UCSD-AML1 (cell line): ENCODE measurements around the gene ACOXL.

Experiments
- DNase-seq: peaks from one replicate; lab custom pipeline; 2025; ENCODE audit not compliant: unreplicated experiment; lab: John Stamatoyannopoulos, UW

ACOXL gene

GRCh38 chr2:110819711-110820110 is 87.3 kb downstream of the ACOXL start:
- no peak for DNase-seq

DNA sequence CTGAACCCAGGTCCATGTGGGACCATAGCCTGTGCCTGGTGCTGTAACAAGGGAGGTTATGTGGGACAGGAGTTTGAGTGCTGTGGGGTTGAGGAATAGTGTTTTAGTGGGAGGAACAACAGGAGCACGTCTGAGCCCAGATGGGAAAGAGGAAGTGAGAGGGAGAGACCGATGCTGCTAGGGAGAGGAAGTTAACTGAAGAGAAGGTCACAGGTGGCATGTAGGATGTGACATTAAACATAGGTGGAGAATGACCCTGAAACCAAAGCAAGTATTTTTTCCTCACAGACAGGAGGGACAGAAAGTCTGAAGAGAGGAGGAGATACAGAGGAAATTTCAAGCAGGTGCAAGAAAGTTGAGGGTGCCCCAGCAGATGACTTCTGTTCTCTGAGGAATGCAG is 87.8 kb downstream of the ACOXL start:
- DNase-seq = no peak

GRCh38 chr2:110823165-110823564 is 90.8 kb downstream of the ACOXL start:
- no peak for DNase-seq

DNA sequence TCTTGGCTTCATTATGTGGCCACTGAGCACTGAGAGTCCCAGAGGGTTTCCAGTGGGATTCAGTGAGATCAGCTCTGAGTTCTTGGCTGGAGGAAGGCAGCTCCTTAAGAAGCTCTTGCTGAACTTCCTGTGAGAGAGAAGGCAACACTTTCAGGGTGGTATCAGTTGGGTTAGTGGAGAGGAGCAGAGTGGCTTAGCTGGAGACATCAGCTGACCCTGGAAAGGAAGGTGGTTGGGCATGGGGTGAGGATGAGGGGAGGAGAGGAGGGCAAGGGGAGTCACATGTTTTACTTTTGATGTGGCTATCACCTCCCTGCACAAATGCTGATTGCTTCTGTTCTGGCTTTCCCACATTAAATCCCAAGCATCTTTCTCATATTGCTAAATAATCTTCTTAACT is 95.1 kb downstream of the ACOXL start:
- no peak for DNase-seq

DNA sequence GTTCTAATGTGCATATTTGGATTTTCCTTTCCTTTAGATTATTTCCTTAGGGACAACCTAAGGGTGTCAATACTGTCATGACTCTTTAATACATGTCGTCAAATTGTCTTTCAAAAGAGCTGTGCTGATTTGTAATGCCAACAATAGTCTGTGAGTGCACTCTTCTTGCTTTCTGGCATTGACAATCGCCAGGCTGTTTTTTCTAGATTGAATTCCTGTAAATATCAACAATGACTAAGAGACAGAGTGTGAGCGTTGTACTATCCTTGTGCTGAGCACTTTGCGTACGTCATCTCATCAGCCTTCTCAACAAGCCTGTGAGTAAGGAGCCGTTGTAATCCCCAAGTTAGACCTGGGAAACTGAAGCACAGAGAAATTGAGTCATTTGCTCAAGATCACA is 96.0 kb downstream of the ACOXL start:
- no peak for DNase-seq

DNA sequence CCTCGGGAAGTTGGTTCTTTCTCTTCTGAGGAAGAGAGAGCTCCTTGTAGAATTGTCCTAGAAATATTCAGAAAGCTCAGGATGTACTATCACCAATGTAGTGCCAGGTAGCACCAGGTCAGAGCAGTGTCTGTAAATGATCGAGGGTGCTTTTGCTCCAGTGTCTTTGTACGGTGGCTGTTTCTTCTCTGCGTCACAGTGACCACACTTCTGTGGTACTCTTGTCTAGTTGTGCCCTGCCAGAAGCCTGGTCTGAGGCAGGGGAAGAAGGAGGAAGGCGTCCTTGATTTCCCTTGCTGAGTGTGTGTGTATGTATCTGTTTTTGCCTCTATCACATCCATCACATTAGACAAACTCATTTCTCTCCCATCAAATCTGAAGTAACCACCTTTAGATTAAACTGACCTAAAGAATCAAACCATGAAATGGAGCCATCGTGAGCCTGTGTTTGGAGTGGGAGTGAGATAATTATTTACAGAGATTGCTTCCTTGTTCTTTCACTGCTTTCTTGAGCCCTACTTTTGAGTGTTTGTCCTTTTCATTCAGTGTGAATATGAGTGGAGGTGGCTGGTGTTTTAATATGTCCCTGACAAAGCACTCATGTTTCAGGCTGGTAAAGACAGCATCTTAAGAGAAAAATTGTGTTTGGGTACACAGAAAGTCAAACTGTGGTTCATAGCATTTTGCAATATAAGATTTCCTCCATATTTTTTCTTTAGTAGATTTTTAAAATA is 97.2 kb downstream of the ACOXL start:
- DNase-seq = no peak

- DNase-seq = no peak
Measured at GRCh38 chr2:110832740-110833139, 100.4 kb downstream of the ACOXL start.

GRCh38 chr2:110834134-110834827 is 101.9 kb downstream of the ACOXL start:
- DNase-seq = no peak

GRCh38 chr2:110836671-110837070 is 104.3 kb downstream of the ACOXL start:
- no peak for DNase-seq

GRCh38 chr2:110837446-110838409 is 105.4 kb downstream of the ACOXL start:
- no peak for DNase-seq

DNA sequence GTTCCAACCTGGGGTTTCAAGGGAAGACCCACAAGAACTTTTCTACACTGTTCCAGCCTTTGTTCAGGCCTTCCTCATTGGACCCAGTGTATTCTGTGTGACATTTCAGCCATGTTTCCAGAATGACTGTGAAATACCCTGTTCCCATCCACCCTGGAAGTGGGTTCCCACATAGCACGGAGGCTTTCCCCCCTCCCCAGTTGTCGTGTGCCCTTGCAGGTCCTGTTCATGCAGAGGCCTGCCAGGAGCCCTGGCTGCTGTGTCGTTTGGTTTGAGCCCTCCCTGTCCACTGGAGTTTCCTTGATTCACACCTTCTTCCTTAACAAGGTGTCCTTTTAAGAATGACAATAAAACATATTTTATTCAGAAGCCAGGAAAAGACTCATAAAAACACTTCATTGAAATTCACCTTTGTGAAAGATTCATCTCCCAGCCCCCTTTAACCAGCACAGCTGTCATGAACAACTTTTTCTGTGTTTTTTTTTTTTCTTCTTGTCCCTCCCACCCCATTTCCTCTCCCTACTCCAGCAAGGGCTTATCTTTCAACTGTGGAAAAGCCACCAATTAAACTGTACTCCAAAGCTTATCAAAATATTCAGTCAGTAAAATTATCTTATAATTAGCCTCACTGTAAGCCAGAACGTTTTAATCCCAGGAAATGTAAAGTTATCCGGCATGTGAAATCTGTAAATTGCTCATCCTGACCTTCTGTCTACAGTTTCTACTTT is 106.4 kb downstream of the ACOXL start:
- no peak for DNase-seq

- DNase-seq = no peak
Measured at GRCh38 chr2:110840508-110840907, 108.1 kb downstream of the ACOXL start.

- no peak for DNase-seq
Measured at GRCh38 chr2:110842048-110842447, 109.7 kb downstream of the ACOXL start.

DNA sequence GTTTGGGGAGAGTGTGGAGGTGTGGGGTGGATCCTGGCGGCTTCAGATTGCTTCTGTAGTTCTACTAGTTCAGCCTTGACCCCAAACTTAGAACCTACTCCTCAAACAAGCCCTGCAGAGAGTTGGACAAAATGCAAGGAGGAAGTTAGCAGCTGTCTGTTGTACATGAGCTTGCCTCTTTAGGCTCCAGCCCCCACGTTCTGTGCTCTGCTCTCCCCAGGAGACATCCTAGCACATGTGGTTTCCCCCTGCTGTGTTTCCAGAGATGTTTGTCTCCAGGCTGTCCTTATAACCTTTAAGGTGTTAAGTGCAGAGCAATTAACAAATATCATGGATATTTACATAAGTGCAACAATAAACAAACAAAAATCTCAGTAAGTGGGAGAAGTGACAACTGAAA is 111.1 kb downstream of the ACOXL start:
- DNase-seq = no peak

GRCh38 chr2:110843959-110844510 is 111.7 kb downstream of the ACOXL start:
- no peak for DNase-seq

GRCh38 chr2:110847651-110848050 is 115.3 kb downstream of the ACOXL start:
- no peak for DNase-seq

GRCh38 chr2:110848071-110848470 is 115.7 kb downstream of the ACOXL start:
- DNase-seq = no peak

GRCh38 chr2:110848519-110849030 is 116.2 kb downstream of the ACOXL start:
- DNase-seq = no peak

DNA sequence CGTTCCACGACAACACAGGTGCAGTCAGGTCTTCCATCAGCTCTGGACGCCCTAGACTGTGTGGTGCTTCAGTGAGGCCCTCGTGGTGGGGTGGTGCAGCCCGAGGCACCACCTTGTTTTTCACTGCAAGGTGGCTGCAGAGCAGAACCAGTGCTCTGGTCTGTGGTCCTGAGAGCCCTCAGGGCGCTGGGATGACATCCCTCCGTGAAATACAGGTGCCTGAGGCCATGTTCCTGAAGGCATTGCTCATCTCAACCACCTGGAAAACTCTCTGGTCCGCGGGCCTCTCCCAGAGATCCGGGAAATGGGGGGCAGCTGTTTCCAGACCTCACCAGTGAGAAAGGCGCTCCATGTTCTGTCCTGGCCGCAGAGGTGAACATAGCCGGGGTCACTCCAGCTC is 119.2 kb downstream of the ACOXL start:
- DNase-seq = no peak

GRCh38 chr2:110852051-110852450 is 119.7 kb downstream of the ACOXL start:
- DNase-seq = no peak
